H1 (cell line): ENCODE data around the gene DOCK1. TPM values are rescaled to one million over a fixed set of nuclear protein-coding genes. Genes with fewer than 3 reads are reported as not detected.

Source experiments
- CTCF ChIA-PET: fragments of 300-600 bp; sonication (Branson Sonifier 250); formaldehyde crosslinking; loops from one replicate; lab custom pipeline; 2021; ENCODE audit not compliant: partially characterized antibody; lab: Charles Lee
- POLR2A ChIA-PET: fragments of 300-600 bp; sonication (Branson Sonifier 250); formaldehyde crosslinking; loops from one replicate; lab custom pipeline; 2021; ENCODE audit warnings: inconsistent platforms; ENCODE audit not compliant: partially characterized antibody; lab: Charles Lee
- DNase-seq, 2 experiments: peaks; one replicate each; pipeline versions ENCODE4 v3.0.0 to v3.0.0-alpha.2; 2010 to 2022; ENCODE audit warnings: low spot score in 2 of 2, low read depth in 1 of 2, mixed read lengths in 1 of 2
- FAIRE-seq: peaks from 2 replicates; lab custom pipeline; 2011; peaks lifted over from hg19 to GRCh38; lab: Jason Lieb, UNC
- H2AFZ ChIP-seq: 2 replicates; pipeline ENCODE4 v1.8.1; 2012; ENCODE audit warnings: low read length, inconsistent platforms
- H2AK5ac ChIP-seq: 2 replicates; pipeline ENCODE4 v1.6.1; 2013; ENCODE audit warnings: low read depth, low read length
- H2BK120ac ChIP-seq: replicated peaks from 2 replicates; pipeline ENCODE3; 2013; ENCODE audit warnings: low read depth, low read length, inconsistent platforms
- H2BK12ac ChIP-seq: 2 replicates; pipeline ENCODE4 v1.6.1; 2013; ENCODE audit warnings: low read depth, low read length
- H2BK15ac ChIP-seq: 2 replicates; pipeline ENCODE4 v1.6.1; 2013; ENCODE audit warnings: low read length
- H2BK20ac ChIP-seq: 2 replicates; pipeline ENCODE4 v1.6.1; 2013; ENCODE audit warnings: low read length
- H2BK5ac ChIP-seq: 2 replicates; pipeline ENCODE4 v1.6.1; 2013; ENCODE audit warnings: low read depth, low read length
- H3K14ac ChIP-seq: 2 replicates; pipeline ENCODE4 v1.6.1; 2013; ENCODE audit warnings: inconsistent platforms; ENCODE audit not compliant: insufficient read length
- H3K18ac ChIP-seq: 2 replicates; pipeline ENCODE4 v1.6.1; 2013; ENCODE audit warnings: low read length; ENCODE audit errors: extremely low read depth
- H3K23ac ChIP-seq: 2 replicates; pipeline ENCODE4 v1.6.1; 2013; ENCODE audit warnings: inconsistent platforms; ENCODE audit not compliant: insufficient read length
- H3K23me2 ChIP-seq: 2 replicates; pipeline ENCODE4 v1.6.1; 2013; ENCODE audit warnings: low read depth, low read length
- H3K27ac ChIP-seq: 2 replicates; pipeline ENCODE4 v1.6.1; 2011; ENCODE audit warnings: low read depth, low read length, inconsistent platforms
- H3K27me3 ChIP-seq, 4 experiments: replicated peaks in 1 of 4; 1 replicate in 1 of 4; 2 replicates in 3 of 4; pipeline versions ENCODE4 v1.6.1 to v1.8.1; 2011 to 2013; ENCODE audit warnings: low read length in 3 of 4, mild to moderate bottlenecking in 3 of 4, inconsistent platforms in 2 of 4, mixed read lengths in 2 of 4, moderate library complexity in 1 of 4; ENCODE audit not compliant: control insufficient read depth in 3 of 4, insufficient read depth in 3 of 4; ENCODE audit errors: extremely low read depth in 1 of 4
- H3K36me3 ChIP-seq, 4 experiments: 2 replicates each; pipeline versions ENCODE4 v1.6.1 to v1.8.1; 2011 to 2013; ENCODE audit warnings: mild to moderate bottlenecking in 4 of 4, low read length in 3 of 4, moderate library complexity in 2 of 4, control low read depth in 1 of 4, inconsistent platforms in 1 of 4; ENCODE audit not compliant: insufficient read depth in 4 of 4, control insufficient read depth in 2 of 4
- H3K4ac ChIP-seq: replicated peaks from 2 replicates; pipeline ENCODE3; 2013; ENCODE audit warnings: low read length, low read depth, mixed read lengths, inconsistent platforms; ENCODE audit not compliant: insufficient read length
- H3K4me1 ChIP-seq, 4 experiments: replicated peaks in 1 of 4; 1 replicate in 1 of 4; 2 replicates in 3 of 4; pipeline versions ENCODE4 v1.6.1 to v1.8.1; 2011 to 2013; ENCODE audit warnings: low read length in 3 of 4, inconsistent platforms in 2 of 4, mixed read lengths in 1 of 4; ENCODE audit not compliant: insufficient read depth in 4 of 4, control insufficient read depth in 3 of 4
- H3K4me2 ChIP-seq, 2 experiments: 2 replicates each; pipeline versions ENCODE4 v1.6.1 to v1.8.1; 2011 to 2013; ENCODE audit warnings: low read depth in 2 of 2, low read length in 2 of 2, control low read depth in 1 of 2, inconsistent platforms in 1 of 2, mild to moderate bottlenecking in 1 of 2; ENCODE audit not compliant: insufficient read depth in 1 of 2
- H3K4me3 ChIP-seq, 4 experiments: fragments of 200-600, 300-600 bp in 1 of 4; sonication (generic), shearing (Covaris generic), sonication (Bioruptor Twin) in 1 of 4; 2 replicates each; pipeline versions ENCODE4 v1.5.1 to v1.8.1; 2011 to 2016; ENCODE audit warnings: low read length in 4 of 4, low read depth in 3 of 4, control low read depth in 2 of 4, inconsistent platforms in 2 of 4, mild to moderate bottlenecking in 2 of 4, mixed read lengths in 1 of 4, moderate library complexity in 1 of 4; ENCODE audit not compliant: insufficient read depth in 2 of 4; ENCODE audit errors: extremely low read depth in 1 of 4
- H3K56ac ChIP-seq: replicated peaks from 2 replicates; pipeline ENCODE3; 2013; ENCODE audit warnings: low read depth, mild to moderate bottlenecking, mixed read lengths, low read length, inconsistent platforms; ENCODE audit not compliant: insufficient read length
- H3K79me1 ChIP-seq: 2 replicates; pipeline ENCODE4 v1.6.1; 2013; ENCODE audit warnings: low read depth, low read length, control low read depth
- H3K79me2 ChIP-seq, 2 experiments: 2 replicates each; pipeline versions ENCODE4 v1.6.1 to v1.8.1; 2012 to 2013; ENCODE audit warnings: low read length in 2 of 2, mild to moderate bottlenecking in 2 of 2, inconsistent platforms in 1 of 2; ENCODE audit not compliant: insufficient read depth in 2 of 2, control insufficient read depth in 1 of 2
- H3K9ac ChIP-seq, 4 experiments: replicated peaks in 1 of 4; 1 replicate in 1 of 4; 2 replicates in 3 of 4; pipeline versions ENCODE4 v1.6.1 to v1.8.1; 2011 to 2013; ENCODE audit warnings: low read depth in 3 of 4, low read length in 3 of 4, control low read depth in 2 of 4, mild to moderate bottlenecking in 2 of 4, moderate library complexity in 2 of 4, inconsistent platforms in 1 of 4; ENCODE audit errors: extremely low read depth in 1 of 4
- H3K9me3 ChIP-seq, 2 experiments: 2 replicates each; pipeline versions ENCODE4 v1.6.1 to v1.8.1; 2012 to 2013; ENCODE audit warnings: mild to moderate bottlenecking in 2 of 2, moderate library complexity in 2 of 2, control low read depth in 1 of 2, inconsistent platforms in 1 of 2, low read depth in 1 of 2, low read length in 1 of 2, mixed read lengths in 1 of 2; ENCODE audit not compliant: insufficient read depth in 2 of 2
- H4K20me1 ChIP-seq, 2 experiments: replicated peaks in 1 of 2; 2 replicates each; pipeline versions ENCODE3 to v1.8.1; 2011 to 2013; ENCODE audit warnings: inconsistent platforms in 2 of 2, low read length in 2 of 2, mild to moderate bottlenecking in 1 of 2; ENCODE audit not compliant: insufficient read depth in 2 of 2, control insufficient read depth in 1 of 2
- H4K5ac ChIP-seq: 2 replicates; pipeline ENCODE4 v1.6.1; 2013; ENCODE audit warnings: low read length, low read depth, mixed read lengths, inconsistent platforms; ENCODE audit not compliant: insufficient read length
- H4K8ac ChIP-seq: 2 replicates; pipeline ENCODE4 v1.8.0; 2013; ENCODE audit warnings: mild to moderate bottlenecking, moderate library complexity, low read length, inconsistent platforms; ENCODE audit not compliant: insufficient read depth; ENCODE audit errors: extremely low read depth
- H4K91ac ChIP-seq: replicated peaks from 2 replicates; pipeline ENCODE3; 2013; ENCODE audit warnings: low read length, mixed read lengths, inconsistent platforms; ENCODE audit not compliant: insufficient read length
- CBX8 ChIP-seq: fragments of 300-800, 300-1000 bp; sonication (generic); IDR thresholded peaks from 2 replicates; pipeline ENCODE4 v1.7.1; 2016; ENCODE audit warnings: low read depth, low read length, borderline replicate concordance
- CHD1 ChIP-seq: IDR thresholded peaks from 2 replicates; pipeline ENCODE4 v1.6.1; 2012; ENCODE audit warnings: low read depth, low read length, improper control_type of control experiment
- CREB1 ChIP-seq: IDR thresholded peaks from 2 replicates; pipeline ENCODE4 v1.6.1; 2012; ENCODE audit warnings: inconsistent platforms
- CTBP2 ChIP-seq: IDR thresholded peaks from 2 replicates; pipeline ENCODE4 v1.7.0; 2011; ENCODE audit warnings: borderline replicate concordance, mild to moderate bottlenecking, moderate library complexity, mixed read lengths, low read length; ENCODE audit not compliant: insufficient read depth, insufficient read length
- FOSL1 ChIP-seq: IDR thresholded peaks from 2 replicates; pipeline ENCODE4 v1.6.1; 2011; ENCODE audit warnings: mild to moderate bottlenecking, low read depth, low read length, moderate library complexity; ENCODE audit not compliant: insufficient read depth
- GABPA ChIP-seq: IDR thresholded peaks from 2 replicates; pipeline ENCODE4 v1.6.1; 2011; ENCODE audit warnings: mild to moderate bottlenecking, low read length, moderate library complexity, borderline replicate concordance; ENCODE audit not compliant: insufficient read depth
- HDAC6 ChIP-seq: IDR thresholded peaks from one replicate; pipeline ENCODE4 v1.7.1; 2012; ENCODE audit warnings: low read depth, mild to moderate bottlenecking, inconsistent platforms, low read length, moderate library complexity
- KDM5A ChIP-seq: fragments of 200-600 bp; IDR thresholded peaks from 2 replicates; pipeline ENCODE4 v1.7.1; 2012; ENCODE audit warnings: mild to moderate bottlenecking, low read length, inconsistent platforms, mixed read lengths
- POU5F1 ChIP-seq: IDR thresholded peaks from 2 replicates; pipeline ENCODE4 v1.6.1; 2011; ENCODE audit warnings: low read depth, mild to moderate bottlenecking, low read length, moderate library complexity
- RBBP5 ChIP-seq: IDR thresholded peaks from 2 replicates; pipeline ENCODE4 v1.7.1; 2012; ENCODE audit warnings: low read depth, mild to moderate bottlenecking, inconsistent platforms, low read length, moderate library complexity, borderline replicate concordance
- TAF1 ChIP-seq: IDR thresholded peaks from 2 replicates; pipeline ENCODE4 v1.6.1; 2011; ENCODE audit warnings: mild to moderate bottlenecking, low read depth, low read length
- TCF12 ChIP-seq: IDR thresholded peaks from 2 replicates; pipeline ENCODE4 v1.6.1; 2011; ENCODE audit warnings: low read depth, mild to moderate bottlenecking, low read length
- WGBS, 2 experiments: shearing (Covaris generic) in 1 of 2; methylation state at CpG; one replicate each; pipeline versions ENCODE4 v1.1.6 to v1.1.7; 2013 to 2015; ENCODE audit warnings: low lambda C conversion rate in 2 of 2, mixed read lengths in 2 of 2, inconsistent platforms in 1 of 2, low coverage in 1 of 2, missing lambda C conversion rate in 1 of 2; ENCODE audit not compliant: insufficient replicate concordance in 2 of 2, insufficient coverage in 1 of 2, insufficient read length in 1 of 2; ENCODE audit errors: extremely low coverage in 1 of 2, missing lambda C conversion rate in 1 of 2; 5-methylcytosine and 5-hydroxymethylcytosine counted together
- polyA plus RNA-seq, 7 experiments: library from polyadenylated mRNA; depleted of rRNA in 3 of 7; stranded (reverse) in 5 of 7; unstranded in 2 of 7; fragments of >200 nt in 5 of 7; fragments of 200-250 nt in 2 of 7; gene quantifications; 1 replicate in 5 of 7; 2 replicates in 1 of 7; 4 replicates in 1 of 7; pipeline versions ENCODE4 v1.2.1 to v1.2.3, GENCODE V29; 2011 to 2013; ENCODE audit warnings: missing spikeins in 2 of 7, mixed read lengths in 2 of 7
- total RNA-seq: library from RNA; stranded (reverse); fragmentation: NEBNext Ultra II Directional; extraction: Animal tissue kit (Norgen Biotek cat#: 25700); gene quantifications from 2 replicates; pipeline ENCODE4 v1.2.1, GENCODE V29; 2021

Gene DOCK1
- total and polyA plus RNA-seq, 2 of the 8 experiments (the other 6 are each of a cell fraction or from before 2014, with no cell fraction given), result 11.6 to 53.0 TPM

- H3K4me2 ChIP-seq, result no peak overlapping the region
- H3K56ac ChIP-seq, result no peak overlapping the region
- peaks cover 5 to 17% of the 10 kb centered on the region in 2 experiments for H4K20me1 ChIP-seq
- H3K27me3 ChIP-seq, result no peaks in the 10 kb centered on the region
- no peak overlapping the region for H3K4ac ChIP-seq
- no peak overlapping the region for H3K14ac ChIP-seq
- H4K91ac ChIP-seq, result no peak overlapping the region
- no peak overlapping the region for H4K8ac ChIP-seq
- no peak overlapping the region for H2BK12ac ChIP-seq
- H2BK20ac ChIP-seq, result no peak overlapping the region
- DNase-seq (no peak), FAIRE-seq (no peak)
- peaks cover 38 to 93% of the 10 kb centered on the region in 2 experiments for H3K79me2 ChIP-seq
- no peak overlapping the region for H2BK5ac ChIP-seq
- no peaks in the 10 kb centered on the region; a peak in 1 of 8 replicates for H3K36me3 ChIP-seq
- H3K9ac ChIP-seq, result no peak overlapping the region
- H3K4me3 ChIP-seq, result no peak overlapping the region
- ChIA-PET CTCF (interaction anchor here (0.6 kb wide), 1 partner anchor 16 kb away, joined by 3 read pairs; no protein-coding TSS in a partner anchor), POLR2A (no interaction called here)
- H3K9me3 ChIP-seq, result peaks cover 6 to 20% of the 10 kb centered on the region in 2 experiments; a peak in 3 of 4 replicates
- H3K18ac ChIP-seq, result no peak overlapping the region
- peaks cover 11% of the 10 kb centered on the region for H3K79me1 ChIP-seq
- H2AFZ ChIP-seq, result no peak overlapping the region
- 98% methylated on average over 5 of the region's 5 CpGs; no CpG with 5 or more reads in 1 of the 2 experiments for WGBS, 2 experiments
- H2BK120ac ChIP-seq, result no peak overlapping the region
- no peak overlapping the region for H4K5ac ChIP-seq
- no peak overlapping the region for H3K23ac ChIP-seq
- peaks cover 25% of the 10 kb centered on the region; the same call in 1 of the 2 replicates for H3K23me2 ChIP-seq
- H3K27ac ChIP-seq, result no peak overlapping the region
- no peak overlapping the region for H2BK15ac ChIP-seq
- peaks cover 0 to 7% (median 3%) of the 10 kb centered on the region in 4 experiments; a peak in 3 of 7 replicates for H3K4me1 ChIP-seq
- H2AK5ac ChIP-seq, result no peak overlapping the region
- TF ChIP-seq CBX8 (no peak), KDM5A (no peak), HDAC6 (no peak), CTBP2 (no peak), TAF1 (no peak), POU5F1 (no peak), FOSL1 (no peak), CREB1 (no peak), RBBP5 (no peak), GABPA (no peak), CHD1 (no peak), TCF12 (no peak)
Measured at GRCh38 chr10:126953886-126954285, 48.7 kb downstream of the DOCK1 start.
